IMR-90 (cell line): ENCODE data around the gene MTLN.
A peak's percentile ranks its signal among the peaks of the same experiment; 100 is the strongest.

Experiments
- CEBPB ChIP-seq: IDR thresholded peaks from 2 replicates; pipeline ENCODE4 v1.6.1; 2012; ENCODE audit warnings: low read depth, low read length, improper control_type of control experiment
- CHD1 ChIP-seq: IDR thresholded peaks from 2 replicates; pipeline ENCODE4 v1.6.1; 2012; ENCODE audit warnings: low read depth, low read length, improper control_type of control experiment
- MXI1 ChIP-seq: IDR thresholded peaks from 2 replicates; pipeline ENCODE4 v1.6.1; 2012; ENCODE audit warnings: low read depth, mild to moderate bottlenecking, low read length, moderate library complexity, borderline replicate concordance
- POLR2A ChIP-seq: IDR thresholded peaks from 2 replicates; pipeline ENCODE4 v1.6.1; 2012; ENCODE audit warnings: mild to moderate bottlenecking, low read depth, low read length
- RFX5 ChIP-seq: IDR thresholded peaks from 2 replicates; pipeline ENCODE4 v1.8.0; 2012; ENCODE audit warnings: low read depth, mild to moderate bottlenecking, low read length, moderate library complexity
- TF ChIP-seq, protein P1 (sequence below): conservative IDR thresholded peaks from 2 replicates; pipeline ENCODE4 v1.5.1; 2012; ENCODE audit warnings: mild to moderate bottlenecking, low read depth, low read length, improper control_type of control experiment

DNA sequence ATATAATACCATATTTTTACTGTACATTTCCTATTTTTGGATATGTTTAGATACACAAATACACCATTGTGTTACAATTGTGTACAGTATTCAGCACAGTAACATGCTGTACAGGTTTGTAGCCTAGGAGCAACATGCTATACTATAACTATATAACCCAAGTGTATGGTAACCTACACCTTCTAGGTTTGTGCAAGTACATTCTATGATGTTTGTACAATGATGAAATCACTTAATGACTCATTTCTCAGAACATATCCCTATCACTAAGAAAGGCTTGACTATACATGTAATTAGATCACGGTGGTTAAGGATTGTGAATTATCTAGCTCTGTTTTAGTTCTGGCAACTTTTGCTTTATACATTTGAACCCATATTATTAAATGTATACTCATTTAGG is 38.8 kb downstream of the MTLN start:
- TF ChIP-seq, protein P1, sequence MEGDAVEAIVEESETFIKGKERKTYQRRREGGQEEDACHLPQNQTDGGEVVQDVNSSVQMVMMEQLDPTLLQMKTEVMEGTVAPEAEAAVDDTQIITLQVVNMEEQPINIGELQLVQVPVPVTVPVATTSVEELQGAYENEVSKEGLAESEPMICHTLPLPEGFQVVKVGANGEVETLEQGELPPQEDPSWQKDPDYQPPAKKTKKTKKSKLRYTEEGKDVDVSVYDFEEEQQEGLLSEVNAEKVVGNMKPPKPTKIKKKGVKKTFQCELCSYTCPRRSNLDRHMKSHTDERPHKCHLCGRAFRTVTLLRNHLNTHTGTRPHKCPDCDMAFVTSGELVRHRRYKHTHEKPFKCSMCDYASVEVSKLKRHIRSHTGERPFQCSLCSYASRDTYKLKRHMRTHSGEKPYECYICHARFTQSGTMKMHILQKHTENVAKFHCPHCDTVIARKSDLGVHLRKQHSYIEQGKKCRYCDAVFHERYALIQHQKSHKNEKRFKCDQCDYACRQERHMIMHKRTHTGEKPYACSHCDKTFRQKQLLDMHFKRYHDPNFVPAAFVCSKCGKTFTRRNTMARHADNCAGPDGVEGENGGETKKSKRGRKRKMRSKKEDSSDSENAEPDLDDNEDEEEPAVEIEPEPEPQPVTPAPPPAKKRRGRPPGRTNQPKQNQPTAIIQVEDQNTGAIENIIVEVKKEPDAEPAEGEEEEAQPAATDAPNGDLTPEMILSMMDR, result no peak
- TF ChIP-seq MXI1, result no peak
- TF ChIP-seq RFX5, result no peak
- peak; percentile 79 for TF ChIP-seq CEBPB
- no peak for TF ChIP-seq POLR2A
- no peak for TF ChIP-seq CHD1
